ENCODE results near the gene POLG2. TPM values are rescaled to one million over a fixed set of nuclear protein-coding genes. Genes with fewer than 3 reads are reported as not detected.

Gene POLG2
- total RNA-seq, 1 experiment from 2014 or later, result 51.5 TPM

GRCh38 chr17:64535357-64535756 lies 38.5 kb upstream of the POLG2 start:
- intact Hi-C loops (cut with micrococcal nuclease), result no loop called here

More at GRCh38 chr17:64535357-64535756, 38.5 kb upstream of the POLG2 start:
- Histone ChIP-seq H3K9me2 (ENCODE audit: insufficient read depth) (no peaks in the 10 kb centered on the region), H3K4me2 (ENCODE audit: low read length) (no peak overlapping the region), H3K27me3 (ENCODE audit: insufficient read depth, low read length) (no peaks in the 10 kb centered on the region), H3K4me3 (replicated peaks in 1 of 2; ENCODE audit: low read depth in 1 of 2, low read length in 2 of 2) (no peak overlapping the region), H3K36me3 (ENCODE audit: control insufficient read depth in 1 of 2, insufficient read depth in 2 of 2, low read length in 2 of 2) (peaks cover 57 to 85% of the 10 kb centered on the region in 2 experiments), H4K20me1 (ENCODE audit: insufficient read depth) (peaks cover 6% of the 10 kb centered on the region; the same call in 1 of the 2 replicates), H3K9me3 (ENCODE audit: control insufficient read depth in 1 of 2, insufficient read depth in 1 of 2, low read depth in 1 of 2, low read length in 2 of 2) (no peaks in the 10 kb centered on the region), H2AFZ (ENCODE audit: low read depth, low read length, poor library complexity, severe bottlenecking) (no peak overlapping the region), H3K27ac (ENCODE audit: low read depth, low read length) (no peak overlapping the region; the same call in 1 of the 2 replicates), H3K4me1 (ENCODE audit: control insufficient read depth in 1 of 2, insufficient read depth in 2 of 2, low read length in 2 of 2) (no peaks in the 10 kb centered on the region), H3K9ac (ENCODE audit: low read length) (no peak overlapping the region), H3K79me2 (ENCODE audit: insufficient read depth, low read length) (no peaks in the 10 kb centered on the region)
- POLR2A ChIA-PET, result interaction anchor here (0.9 to 1.1 kb wide), 2 partner anchors 10 to 29 kb away, joined by 3 to 9 read pairs; partner anchors contain the start of genes CEP95 and DDX5
- CTCF ChIA-PET, result interaction anchor here (1.2 kb wide), 1 partner anchor 115 kb away, joined by 7 read pairs; no protein-coding TSS in a partner anchor
- TF ChIP-seq MAX (IDR thresholded peaks at IDR 0.05) (no peak), TCF7L2 (IDR thresholded peaks at IDR 0.05; ENCODE audit: borderline replicate concordance, extremely low read depth, insufficient read depth, insufficient read length) (no peak), CEBPB (IDR thresholded peaks at IDR 0.05; ENCODE audit: low read depth) (no peak), CTCF (IDR thresholded peaks at IDR 0.05 in 2 of 3, conservative IDR thresholded peaks at IDR 0.05 in 1 of 3; ENCODE audit: borderline replicate concordance in 1 of 3, insufficient read depth in 1 of 3, low read depth in 2 of 3, low read length in 2 of 3) (no peak), CBX3 (IDR thresholded peaks at IDR 0.05; ENCODE audit: low read depth) (no peak), ZBTB33 (IDR thresholded peaks at IDR 0.05; ENCODE audit: extremely low read depth, insufficient replicate concordance, low read length) (no peak), EGR1 (IDR thresholded peaks at IDR 0.05; ENCODE audit: low read depth) (no peak), ATF3 (IDR thresholded peaks at IDR 0.05) (no peak), ZFX (IDR thresholded peaks at IDR 0.05) (no peak), REST (IDR thresholded peaks at IDR 0.05; ENCODE audit: low read depth) (no peak), YY1 (IDR thresholded peaks at IDR 0.05; ENCODE audit: extremely low read depth, insufficient replicate concordance, low read depth, low read length) (no peak), SIN3A (IDR thresholded peaks at IDR 0.05; ENCODE audit: low read depth) (no peak)
- no peak for DNase-seq (ENCODE audit: low read depth, low spot score)
- RAD21 ChIA-PET (ENCODE audit: low non-redundant PET in 1 of 2, low total read pairs in 2 of 2, uncharacterized antibody in 2 of 2, unreplicated experiment in 2 of 2), result no interaction called here
- BruUV-seq (replicated peaks), result no TSS peak
- no peak for ATAC-seq
